A549 treated with Mapracorat at 1 μM for 4 hours (cell line): ENCODE measurements around the gene PDCD7. TPM values are rescaled to one million over a fixed set of nuclear protein-coding genes. Genes with fewer than 3 reads are reported as not detected.

Source experiments
- total RNA-seq: library from RNA; stranded (reverse); fragments of 200-300 nt; extraction: Qiagen RNA extraction; gene quantifications from 5 replicates; pipeline ENCODE4 v1.2.3, GENCODE V29; 2022

PDCD7 gene
- 24.5 to 29.7 TPM (median 27.7 TPM) in 5 replicates for total RNA-seq

DNA sequence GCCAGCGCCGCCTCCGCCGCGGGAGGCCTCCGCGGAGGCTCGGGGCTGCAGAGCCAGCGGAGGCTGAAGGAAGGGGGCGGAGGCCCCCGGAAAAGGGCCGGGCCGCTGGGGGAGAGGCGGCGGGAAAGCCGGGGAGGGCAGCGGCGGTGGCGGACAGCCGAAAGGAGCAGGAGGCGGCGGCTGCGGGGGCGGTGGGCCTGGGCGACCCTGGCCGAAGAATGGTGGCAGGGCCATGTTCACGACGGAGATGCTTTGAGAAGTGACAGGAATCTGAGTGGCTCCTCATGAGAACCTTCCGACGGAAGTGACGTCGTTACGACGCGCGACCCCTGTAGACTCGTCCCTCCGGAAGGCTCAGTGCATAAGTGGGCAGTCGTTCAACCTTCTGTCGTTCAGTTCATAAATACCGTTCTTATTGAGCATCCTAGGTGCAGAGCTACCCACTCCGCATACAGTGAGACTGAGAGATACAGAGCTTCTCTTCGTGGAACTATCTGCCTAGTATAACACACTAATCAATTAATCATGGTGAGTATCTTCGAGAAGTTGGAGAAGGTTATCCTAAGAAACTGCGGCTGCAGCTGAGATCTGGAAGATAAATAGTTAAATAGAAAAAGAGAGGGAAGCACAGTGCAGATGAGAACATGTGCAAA lies at the start of gene PDCD7:
PDCD7 (minus strand) TSS at position 261 of the 653 bp plus-strand sequence; CDS start at position 234, 27 bp downstream.

GRCh38 chr15:65115086-65115485 lies 18.5 kb downstream of the PDCD7 start, which contains the start of gene UBAP1L:
UBAP1L (minus strand) TSS chr15:65115200; CDS start chr15:65106215, 8,985 bp downstream.

DNA sequence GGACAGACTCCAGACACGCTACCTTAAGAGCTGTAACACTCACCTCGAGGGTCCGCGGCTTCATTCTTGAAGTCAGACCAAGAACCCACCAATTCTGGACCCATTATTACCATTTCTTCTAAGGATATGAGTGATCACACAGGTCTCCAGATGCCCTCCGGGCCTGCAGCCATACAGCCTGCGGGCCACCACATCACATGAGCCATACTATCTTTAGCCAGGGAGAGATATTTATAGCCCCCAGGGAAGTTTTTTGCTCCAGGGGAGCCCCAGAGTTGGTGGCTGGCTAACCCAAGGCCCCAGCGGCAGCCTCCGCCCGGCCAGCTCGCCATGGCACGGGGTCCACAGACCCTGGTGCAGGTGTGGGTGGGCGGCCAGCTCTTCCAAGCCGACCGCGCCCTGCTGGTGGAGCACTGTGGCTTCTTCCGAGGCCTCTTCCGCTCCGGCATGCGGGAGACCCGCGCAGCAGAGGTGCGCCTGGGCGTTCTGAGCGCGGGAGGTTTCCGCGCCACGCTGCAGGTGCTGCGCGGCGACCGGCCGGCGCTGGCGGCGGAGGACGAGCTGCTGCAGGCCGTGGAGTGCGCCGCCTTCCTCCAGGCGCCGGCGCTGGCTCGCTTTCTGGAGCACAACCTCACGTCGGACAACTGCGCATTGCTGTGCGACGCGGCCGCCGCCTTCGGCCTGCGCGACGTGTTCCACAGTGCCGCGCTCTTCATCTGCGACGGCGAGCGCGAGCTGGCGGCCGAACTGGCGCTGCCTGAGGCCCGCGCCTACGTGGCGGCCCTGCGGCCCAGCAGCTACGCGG lies 56.9 kb downstream of the PDCD7 start, which contains the start of gene KBTBD13:
KBTBD13 (plus strand) TSS at position 261 of the 805 bp plus-strand sequence; CDS start at position 331, 70 bp downstream.

GRCh38 chr15:65067645-65068402 lies 65.8 kb downstream of the PDCD7 start, which contains the start of gene RASL12:
RASL12 (minus strand) TSS chr15:65067991; CDS start chr15:65067835, 156 bp downstream.

Other genes with a start within 250 kb of the PDCD7 start
- gene ANKDD1A, start 221.9 kb downstream of the PDCD7 start, total RNA-seq = 1.7 to 2.8 TPM (median 2.2 TPM) in 5 replicates
- gene SPG21, start 143.9 kb downstream of the PDCD7 start, total RNA-seq = 115 to 127 TPM (median 122 TPM) in 5 replicates
- 22.3 to 28.2 TPM (median 26.6 TPM) in 5 replicates for gene MTFMT, start 104.2 kb downstream of the PDCD7 start, total RNA-seq
- 14.3 to 20.5 TPM (median 15.7 TPM) in 5 replicates for gene SLC51B, start 88.4 kb downstream of the PDCD7 start, total RNA-seq
- gene RASL12, start 65.8 kb downstream of the PDCD7 start, total RNA-seq = 0.10 to 0.16 TPM (median 0.12 TPM) in 5 replicates
- gene KBTBD13, start 57.1 kb downstream of the PDCD7 start, total RNA-seq = not detected in 5 replicates
- 0.55 to 2.0 TPM (median 0.74 TPM) in 5 replicates for gene UBAP1L, start 18.6 kb downstream of the PDCD7 start, total RNA-seq
- 37.2 to 54.0 TPM (median 48.0 TPM) in 5 replicates for gene CLPX, start 51.5 kb upstream of the PDCD7 start, total RNA-seq
- gene CILP, start 77.7 kb upstream of the PDCD7 start, total RNA-seq = 0.11 to 0.24 TPM (median 0.17 TPM) in 5 replicates
- gene PARP16, start 153.1 kb upstream of the PDCD7 start, total RNA-seq = 9.2 to 11.7 TPM (median 11.2 TPM) in 5 replicates
- gene RNU5A-1, start 162.2 kb upstream of the PDCD7 start, total RNA-seq = not detected in 5 replicates
- not detected in 5 replicates for gene RNU5B-1, start 170.9 kb upstream of the PDCD7 start, total RNA-seq
- gene IGDCC3, start 244.2 kb upstream of the PDCD7 start, total RNA-seq = 0.09 to 0.19 TPM (median 0.12 TPM) in 5 replicates